Natural killer cell (primary cell): Measurements from ENCODE around the gene EYA4. TPM values are rescaled to one million over a fixed set of nuclear protein-coding genes. Genes with fewer than 3 reads are reported as not detected.

ENCODE experiments used
- ATAC-seq, 3 donors: fragments of 150-1000 bp in 2 of 3; fragments of 200-7000 bp in 1 of 3; cut with Tn5 transposase; 1 replicate in 1 of 3; 2 replicates in 2 of 3; pipeline ENCODE4 v1.10.0; 2021; ENCODE audit warnings: mild to moderate bottlenecking in 2 of 3, moderate library complexity in 2 of 3
- DNase-seq, 2 donors: peaks; one replicate each; pipeline versions ENCODE4 v3.0.0 to v3.0.0-alpha.2; 2013 to 2021; ENCODE audit warnings: mixed read lengths in 1 of 2
- H3K27ac ChIP-seq: one replicate; pipeline ENCODE4 v1.5.1; 2013; ENCODE audit warnings: mild to moderate bottlenecking, low read length
- H3K27me3 ChIP-seq: one replicate; pipeline ENCODE4 v1.6.1; 2013; ENCODE audit warnings: low read length; ENCODE audit not compliant: control insufficient read depth, insufficient read depth
- H3K36me3 ChIP-seq: one replicate; pipeline ENCODE4 v1.6.1; 2013; ENCODE audit warnings: low read length; ENCODE audit not compliant: control insufficient read depth, insufficient read depth
- H3K4me1 ChIP-seq: one replicate; pipeline ENCODE4 v1.6.1; 2013; ENCODE audit warnings: low read length; ENCODE audit not compliant: control insufficient read depth, insufficient read depth
- H3K4me3 ChIP-seq: one replicate; pipeline ENCODE4 v1.5.1; 2013; ENCODE audit warnings: low read length
- H3K9me3 ChIP-seq: one replicate; pipeline ENCODE4 v1.6.1; 2013; ENCODE audit warnings: low read length; ENCODE audit not compliant: control insufficient read depth, insufficient read depth
- H3K27ac Mint-ChIP-seq, 2 donors: one replicate each; pipeline ENCODE4 v1.8.0; 2022; ENCODE audit warnings: mild to moderate bottlenecking in 2 of 2, mixed read lengths in 2 of 2, moderate library complexity in 1 of 2
- H3K27me3 Mint-ChIP-seq, 2 donors: one replicate each; pipeline ENCODE4 v1.8.0; 2022; ENCODE audit warnings: low read depth in 2 of 2, mixed read lengths in 2 of 2
- H3K36me3 Mint-ChIP-seq: one replicate; pipeline ENCODE4 v1.8.0; 2022; ENCODE audit warnings: mixed read lengths
- H3K4me1 Mint-ChIP-seq, 2 donors: one replicate each; pipeline ENCODE4 v1.8.0; 2022; ENCODE audit warnings: mixed read lengths in 2 of 2
- H3K4me3 Mint-ChIP-seq: one replicate; pipeline ENCODE4 v1.8.0; 2022; ENCODE audit warnings: mild to moderate bottlenecking, moderate library complexity, mixed read lengths
- H3K9me3 Mint-ChIP-seq, 2 donors: one replicate each; pipeline ENCODE4 v1.8.0; 2022; ENCODE audit warnings: mixed read lengths in 2 of 2
- WGBS: methylation state at CpG from one replicate; pipeline ENCODE4 v1.1.7; 2013; ENCODE audit warnings: missing lambda C conversion rate; ENCODE audit not compliant: insufficient coverage; 5-methylcytosine and 5-hydroxymethylcytosine counted together
- intact Hi-C: fragments of 100-400 bp; cut with micrococcal nuclease; formaldehyde crosslinking; loops from one replicate; pipeline ENCODE4 v1.14.2; 2022
- total RNA-seq, 4 donors: library from RNA; stranded (reverse); fragments of 120-200 nt in 1 of 4; gene quantifications; one replicate each; pipeline versions ENCODE4 v1.2.3 to v1.2.4, GENCODE V29; 2013 to 2022
- TF ChIP-seq, protein P1 (sequence below): fragments of 200-600 bp; IDR thresholded peaks from one replicate; pipeline ENCODE4 v1.8.0; 2022; ENCODE audit warnings: antibody characterized with exemption

The EYA4 gene
- total RNA-seq, 3 donors from 2014 or later (not counting 1 experiment from before 2014, with no cell fraction given), result not detected

DNA sequence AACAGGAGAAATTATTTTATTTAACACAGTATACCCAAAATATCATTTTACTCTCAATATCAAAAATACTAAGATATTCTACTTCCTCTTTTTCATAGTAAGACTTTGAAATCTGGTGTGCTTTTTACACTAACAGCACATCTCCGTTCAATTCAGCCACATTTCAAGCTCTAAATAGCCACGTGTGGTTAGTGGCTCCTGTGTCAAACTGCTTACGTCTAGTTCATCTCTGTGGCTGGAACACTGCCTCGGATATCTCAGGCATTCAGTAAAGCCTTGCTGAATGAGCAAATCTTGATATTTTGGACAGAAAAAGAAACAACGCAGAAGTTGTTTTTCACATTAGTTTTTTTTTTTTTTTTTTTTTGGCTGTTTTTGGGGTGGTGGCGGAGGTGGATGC, 136.1 kb downstream of the EYA4 start:
- Mint-ChIP-seq H3K27ac (no peak overlapping the region), H3K36me3 (no peaks in the 10 kb centered on the region), H3K27me3 (no peaks in the 10 kb centered on the region), H3K4me1 (no peaks in the 10 kb centered on the region), H3K4me3 (no peak overlapping the region), H3K9me3 (peaks cover 3 to 7% of the 10 kb centered on the region in 2 donors)
- intact Hi-C loops, result no loop called here
- no peaks in the 10 kb centered on the region for H3K4me1 ChIP-seq
- WGBS, result 34% methylated on average over 5 of the region's 6 CpGs
- H3K36me3 ChIP-seq, result no peaks in the 10 kb centered on the region
- no peaks in the 10 kb centered on the region for H3K27me3 ChIP-seq
- H3K9me3 ChIP-seq, result no peaks in the 10 kb centered on the region
- ATAC-seq (no peak), DNase-seq (no peak)
- TF ChIP-seq, protein P1, sequence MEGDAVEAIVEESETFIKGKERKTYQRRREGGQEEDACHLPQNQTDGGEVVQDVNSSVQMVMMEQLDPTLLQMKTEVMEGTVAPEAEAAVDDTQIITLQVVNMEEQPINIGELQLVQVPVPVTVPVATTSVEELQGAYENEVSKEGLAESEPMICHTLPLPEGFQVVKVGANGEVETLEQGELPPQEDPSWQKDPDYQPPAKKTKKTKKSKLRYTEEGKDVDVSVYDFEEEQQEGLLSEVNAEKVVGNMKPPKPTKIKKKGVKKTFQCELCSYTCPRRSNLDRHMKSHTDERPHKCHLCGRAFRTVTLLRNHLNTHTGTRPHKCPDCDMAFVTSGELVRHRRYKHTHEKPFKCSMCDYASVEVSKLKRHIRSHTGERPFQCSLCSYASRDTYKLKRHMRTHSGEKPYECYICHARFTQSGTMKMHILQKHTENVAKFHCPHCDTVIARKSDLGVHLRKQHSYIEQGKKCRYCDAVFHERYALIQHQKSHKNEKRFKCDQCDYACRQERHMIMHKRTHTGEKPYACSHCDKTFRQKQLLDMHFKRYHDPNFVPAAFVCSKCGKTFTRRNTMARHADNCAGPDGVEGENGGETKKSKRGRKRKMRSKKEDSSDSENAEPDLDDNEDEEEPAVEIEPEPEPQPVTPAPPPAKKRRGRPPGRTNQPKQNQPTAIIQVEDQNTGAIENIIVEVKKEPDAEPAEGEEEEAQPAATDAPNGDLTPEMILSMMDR, result no peak
- no peak overlapping the region for H3K27ac ChIP-seq
- H3K4me3 ChIP-seq, result no peak overlapping the region

GRCh38 chr6:133380047-133380446, 138.9 kb downstream of the EYA4 start:
- Histone ChIP-seq H3K27me3 (no peaks in the 10 kb centered on the region), H3K4me3 (no peak overlapping the region), H3K27ac (no peak overlapping the region), H3K36me3 (no peaks in the 10 kb centered on the region), H3K9me3 (no peaks in the 10 kb centered on the region), H3K4me1 (no peaks in the 10 kb centered on the region)
- Mint-ChIP-seq H3K36me3 (no peaks in the 10 kb centered on the region), H3K4me1 (no peaks in the 10 kb centered on the region), H3K4me3 (no peak overlapping the region), H3K27me3 (no peaks in the 10 kb centered on the region), H3K9me3 (peaks cover 3 to 7% of the 10 kb centered on the region in 2 donors), H3K27ac (no peak overlapping the region)
- DNase-seq (no peak), ATAC-seq (no peak)
- TF ChIP-seq, protein P1, result no peak
- intact Hi-C loops, result no loop called here
- WGBS, result 77% methylated on average over 1 of the region's 1 CpG

GRCh38 chr6:133380723-133381122, 139.6 kb downstream of the EYA4 start:
- H3K4me3 Mint-ChIP-seq, result no peak overlapping the region
- intact Hi-C loops, result no loop called here
- peaks cover 3 to 7% of the 10 kb centered on the region in 2 donors for H3K9me3 Mint-ChIP-seq
- no peaks in the 10 kb centered on the region for H3K27me3 Mint-ChIP-seq
- TF ChIP-seq, protein P1, result no peak
- no peak overlapping the region for H3K27ac ChIP-seq
- ATAC-seq (no peak), DNase-seq (no peak)
- no peak overlapping the region for H3K4me3 ChIP-seq
- no peaks in the 10 kb centered on the region for H3K4me1 Mint-ChIP-seq
- H3K36me3 ChIP-seq, result no peaks in the 10 kb centered on the region
- H3K9me3 ChIP-seq, result no peaks in the 10 kb centered on the region
- H3K4me1 ChIP-seq, result no peaks in the 10 kb centered on the region
- WGBS, result 77% methylated on average over 3 of the region's 3 CpGs
- no peak overlapping the region for H3K27ac Mint-ChIP-seq
- H3K36me3 Mint-ChIP-seq, result no peaks in the 10 kb centered on the region
- H3K27me3 ChIP-seq, result no peaks in the 10 kb centered on the region

DNA sequence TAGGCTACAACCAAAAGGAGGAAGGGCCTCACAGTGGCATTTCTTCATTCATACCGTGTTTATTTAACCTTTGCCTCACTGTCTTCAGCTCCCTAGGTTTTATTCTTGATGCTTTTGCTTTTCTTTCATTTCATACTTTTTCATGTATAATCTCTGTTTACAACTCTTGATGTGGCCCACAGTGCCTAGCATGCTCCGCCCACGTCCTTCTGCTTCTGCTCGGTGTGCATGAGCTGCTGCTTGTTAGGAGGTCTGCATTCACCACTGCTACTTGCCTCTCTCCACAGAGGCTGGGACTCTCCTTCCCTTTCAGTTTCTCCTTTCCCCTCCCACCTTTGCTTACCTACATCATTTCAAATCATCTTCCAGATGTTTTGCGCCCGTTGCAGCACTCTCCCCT, 147.6 kb downstream of the EYA4 start:
- H3K4me1 ChIP-seq, result no peaks in the 10 kb centered on the region
- H3K9me3 ChIP-seq, result no peaks in the 10 kb centered on the region
- H3K27me3 ChIP-seq, result no peaks in the 10 kb centered on the region
- 78% methylated on average over 6 of the region's 6 CpGs for WGBS
- peaks cover 5 to 7% of the 10 kb centered on the region in 2 donors for H3K9me3 Mint-ChIP-seq
- H3K27me3 Mint-ChIP-seq, result no peaks in the 10 kb centered on the region
- no peaks in the 10 kb centered on the region for H3K36me3 ChIP-seq
- no peak overlapping the region for H3K27ac ChIP-seq
- H3K36me3 Mint-ChIP-seq, result no peaks in the 10 kb centered on the region
- intact Hi-C loops, result no loop called here
- ATAC-seq, result no peak
- no peak overlapping the region for H3K4me3 Mint-ChIP-seq
- H3K4me3 ChIP-seq, result no peak overlapping the region
- TF ChIP-seq, protein P1, result no peak
- no peak for DNase-seq
- H3K4me1 Mint-ChIP-seq, result no peaks in the 10 kb centered on the region
- no peak overlapping the region for H3K27ac Mint-ChIP-seq
